Suprapubic skin (tissue), 4 donors: ENCODE measurements around the gene CFAP97D2. TPM values are rescaled to one million over a fixed set of nuclear protein-coding genes. Genes with fewer than 3 reads are reported as not detected.
"Not testable (repeated sequence)": the region's sequence is repeated elsewhere in the genome, so short reads cannot be mapped to it uniquely, and the experiment has no call there.

ENCODE experiments used
- DNase-seq, 2 donors: peaks; one replicate each; pipeline ENCODE4 v3.0.0-alpha.2; 2019; ENCODE audit warnings: low spot score in 2 of 2
- H3K27ac ChIP-seq: fragments of 200-600 bp; sonication (generic); one replicate; pipeline ENCODE4 v1.5.1; 2019
- H3K27me3 ChIP-seq: fragments of 200-600 bp; sonication (generic); one replicate; pipeline ENCODE4 v1.5.1; 2019
- H3K36me3 ChIP-seq: fragments of 200-600 bp; sonication (generic); one replicate; pipeline ENCODE4 v1.5.1; 2019
- H3K4me1 ChIP-seq: fragments of 200-600 bp; sonication (generic); one replicate; pipeline ENCODE4 v1.5.1; 2019
- H3K4me3 ChIP-seq: fragments of 200-600 bp; sonication (generic); one replicate; pipeline ENCODE4 v1.5.1; 2019; ENCODE audit warnings: mild to moderate bottlenecking
- H3K9me3 ChIP-seq: fragments of 200-600 bp; sonication (generic); one replicate; pipeline ENCODE4 v1.5.1; 2019
- EP300 ChIP-seq: sonication (generic); formaldehyde crosslinking; IDR thresholded peaks from one replicate; pipeline ENCODE4 v1.6.1; 2017; ENCODE audit warnings: antibody characterized with exemption
- POLR2A ChIP-seq, 2 donors: fragments of 450-650 bp; IDR thresholded peaks; one replicate each; pipeline ENCODE4 v1.6.1; 2017; ENCODE audit warnings: antibody characterized with exemption in 2 of 2, mild to moderate bottlenecking in 2 of 2, moderate library complexity in 2 of 2
- POLR2AphosphoS5 ChIP-seq, 3 donors: sonication (generic); formaldehyde crosslinking; IDR thresholded peaks; one replicate each; pipeline ENCODE4 v1.6.1; 2017; ENCODE audit warnings: antibody characterized with exemption in 3 of 3
- whole genome bisulfite sequencing: methylation state at CpG from one replicate; pipeline ENCODE4 v1.1.5; 2018; 5-methylcytosine and 5-hydroxymethylcytosine counted together
- total RNA-seq, 4 donors: library from RNA; depleted of rRNA; stranded (reverse); fragments of >200 nt; gene quantifications; one replicate each; pipeline ENCODE4 v1.1.0, GENCODE V29; 2016
- TF ChIP-seq, protein P1 (sequence below), 2 donors: fragments of 200-600 bp in 1 of 2; fragments of 450-650 bp in 1 of 2; sonication (generic) in 1 of 2; IDR thresholded peaks; one replicate each; pipeline ENCODE4 v1.5.1; 2016 to 2019; ENCODE audit warnings: antibody characterized with exemption in 2 of 2, mild to moderate bottlenecking in 1 of 2, moderate library complexity in 1 of 2

CFAP97D2 gene
- total RNA-seq, 4 donors from 2014 or later, result not detected

DNA sequence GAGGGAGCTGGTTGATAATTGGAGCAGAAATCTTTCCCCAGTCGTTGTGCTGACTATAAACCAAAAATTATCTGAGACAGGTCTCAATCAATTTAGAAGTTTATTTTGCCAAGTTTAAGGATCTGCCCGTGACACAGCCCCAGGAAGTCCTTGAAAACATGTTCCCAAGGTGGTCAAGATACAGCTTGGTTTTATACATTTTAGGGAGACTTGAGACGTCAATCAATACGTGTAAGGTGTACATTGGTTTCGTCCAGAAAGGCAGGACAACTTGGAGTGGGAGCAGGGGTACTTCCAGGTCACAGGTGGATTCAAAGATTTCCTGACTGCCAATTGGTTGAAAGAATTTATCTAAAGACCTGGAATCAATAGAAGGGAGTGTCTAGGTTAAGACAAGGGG, 17.6 kb downstream of the CFAP97D2 start:
- H3K36me3 ChIP-seq, result no peaks in the 10 kb centered on the region
- H3K27me3 ChIP-seq, result peaks cover 20% of the 10 kb centered on the region
- no peaks in the 10 kb centered on the region for H3K4me1 ChIP-seq
- no peak for DNase-seq
- TF ChIP-seq POLR2AphosphoS5 (IDR thresholded peaks at IDR 0.05) (no peak), POLR2A (IDR thresholded peaks at IDR 0.05) (no peak), EP300 (no peak)
- TF ChIP-seq, protein P1, sequence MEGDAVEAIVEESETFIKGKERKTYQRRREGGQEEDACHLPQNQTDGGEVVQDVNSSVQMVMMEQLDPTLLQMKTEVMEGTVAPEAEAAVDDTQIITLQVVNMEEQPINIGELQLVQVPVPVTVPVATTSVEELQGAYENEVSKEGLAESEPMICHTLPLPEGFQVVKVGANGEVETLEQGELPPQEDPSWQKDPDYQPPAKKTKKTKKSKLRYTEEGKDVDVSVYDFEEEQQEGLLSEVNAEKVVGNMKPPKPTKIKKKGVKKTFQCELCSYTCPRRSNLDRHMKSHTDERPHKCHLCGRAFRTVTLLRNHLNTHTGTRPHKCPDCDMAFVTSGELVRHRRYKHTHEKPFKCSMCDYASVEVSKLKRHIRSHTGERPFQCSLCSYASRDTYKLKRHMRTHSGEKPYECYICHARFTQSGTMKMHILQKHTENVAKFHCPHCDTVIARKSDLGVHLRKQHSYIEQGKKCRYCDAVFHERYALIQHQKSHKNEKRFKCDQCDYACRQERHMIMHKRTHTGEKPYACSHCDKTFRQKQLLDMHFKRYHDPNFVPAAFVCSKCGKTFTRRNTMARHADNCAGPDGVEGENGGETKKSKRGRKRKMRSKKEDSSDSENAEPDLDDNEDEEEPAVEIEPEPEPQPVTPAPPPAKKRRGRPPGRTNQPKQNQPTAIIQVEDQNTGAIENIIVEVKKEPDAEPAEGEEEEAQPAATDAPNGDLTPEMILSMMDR (IDR thresholded peaks at IDR 0.05), result no peak
- no peak overlapping the region for H3K27ac ChIP-seq
- no peak overlapping the region for H3K4me3 ChIP-seq
- WGBS, result 80% methylated on average over 5 of the region's 5 CpGs
- no peaks in the 10 kb centered on the region for H3K9me3 ChIP-seq

DNA sequence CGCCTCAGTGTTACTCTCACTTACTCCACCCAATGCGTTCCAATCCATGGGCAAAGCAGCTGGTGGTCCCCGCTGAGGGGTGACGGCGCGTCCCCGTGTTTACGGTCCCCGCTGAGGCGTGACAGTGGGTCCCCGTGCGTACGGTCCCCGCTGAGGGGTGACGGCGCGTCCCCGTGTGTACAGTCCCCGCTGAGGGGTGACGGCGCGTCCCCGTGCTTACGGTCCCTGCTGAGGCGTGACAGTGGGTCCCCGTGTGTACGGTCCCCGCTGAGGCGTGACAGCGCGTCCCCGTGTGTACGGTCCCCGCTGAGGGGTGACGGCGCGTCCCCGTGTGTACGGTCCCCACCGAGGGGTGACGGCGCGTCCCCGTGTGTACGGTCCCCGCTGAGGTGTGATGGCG, 19.5 kb downstream of the CFAP97D2 start:
- H3K27me3 ChIP-seq, result peaks cover 20% of the 10 kb centered on the region
- 89% methylated on average over 10 of the region's 47 CpGs for WGBS
- no peak for DNase-seq
- H3K36me3 ChIP-seq, result no peaks in the 10 kb centered on the region
- TF ChIP-seq, protein P1 (IDR thresholded peaks at IDR 0.05), result no peak
- TF ChIP-seq POLR2AphosphoS5 (IDR thresholded peaks at IDR 0.05) (no peak), POLR2A (IDR thresholded peaks at IDR 0.05) (no peak), EP300 (no peak)
- no peak overlapping the region for H3K27ac ChIP-seq
- H3K4me1 ChIP-seq, result no peaks in the 10 kb centered on the region
- no peaks in the 10 kb centered on the region for H3K9me3 ChIP-seq
- H3K4me3 ChIP-seq, result no peak overlapping the region

DNA sequence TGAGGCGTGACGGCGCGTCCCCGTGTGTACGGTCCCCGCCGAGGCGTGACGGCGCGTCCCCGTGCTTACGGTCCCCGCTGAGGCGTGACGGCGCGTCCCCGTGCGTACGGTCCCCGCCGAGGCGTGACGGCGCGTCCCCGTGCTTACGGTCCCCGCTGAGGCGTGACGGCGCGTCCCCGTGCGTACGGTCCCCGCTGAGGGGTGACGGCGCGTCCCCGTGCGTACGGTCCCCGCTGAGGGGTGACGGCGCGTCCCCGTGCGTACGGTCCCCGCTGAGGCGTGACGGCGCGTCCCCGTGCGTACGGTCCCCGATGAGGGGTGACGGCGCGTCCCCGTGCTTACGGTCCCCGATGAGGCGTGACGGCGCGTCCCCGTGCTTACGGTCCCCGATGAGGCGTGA, 20.5 kb downstream of the CFAP97D2 start:
- H3K9me3 ChIP-seq, result not testable (repeated sequence)

DNA sequence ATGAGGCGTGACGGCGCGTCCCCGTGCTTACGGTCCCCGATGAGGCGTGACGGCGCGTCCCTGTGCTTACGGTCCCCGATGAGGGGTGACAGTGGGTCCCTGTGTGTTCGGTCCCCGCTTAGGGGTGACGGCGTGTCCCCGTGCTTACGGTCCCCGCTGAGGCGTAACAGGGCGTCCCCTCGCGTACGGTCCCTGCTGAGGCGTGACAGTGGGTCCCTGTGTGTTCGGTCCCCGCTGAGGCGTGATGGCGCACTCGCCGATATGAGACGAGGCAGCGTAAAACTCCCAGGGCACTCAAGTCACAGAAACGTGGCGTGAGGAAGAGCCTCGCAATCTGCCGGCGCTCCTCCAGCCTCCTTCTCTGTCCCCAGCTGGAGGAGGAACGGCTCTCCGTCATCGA, 20.9 kb downstream of the CFAP97D2 start:
- H3K27ac ChIP-seq, result no peak overlapping the region
- H3K4me3 ChIP-seq, result no peak overlapping the region
- no CpG with 5 or more reads among the region's 42 CpGs for WGBS
- H3K36me3 ChIP-seq, result no peaks in the 10 kb centered on the region
- H3K4me1 ChIP-seq, result no peaks in the 10 kb centered on the region
- TF ChIP-seq EP300, result no peak
- TF ChIP-seq POLR2AphosphoS5 (IDR thresholded peaks at IDR 0.05), result no peak
- TF ChIP-seq, protein P1 (IDR thresholded peaks at IDR 0.05), result no peak
- no peak for TF ChIP-seq POLR2A (IDR thresholded peaks at IDR 0.05)
- no peaks in the 10 kb centered on the region for H3K9me3 ChIP-seq
- H3K27me3 ChIP-seq, result peaks cover 20% of the 10 kb centered on the region
- no peak for DNase-seq

More for the DNA sequence above, 20.5 kb downstream of the CFAP97D2 start:
- H3K4me3 ChIP-seq, H3K27ac ChIP-seq, DNase-seq, H3K36me3 ChIP-seq, H3K4me1 ChIP-seq: not testable (repeated sequence)
- H3K27me3 ChIP-seq, result peaks cover 20% of the 10 kb centered on the region
- WGBS, result 82% methylated on average over 11 of the region's 75 CpGs

DNA sequence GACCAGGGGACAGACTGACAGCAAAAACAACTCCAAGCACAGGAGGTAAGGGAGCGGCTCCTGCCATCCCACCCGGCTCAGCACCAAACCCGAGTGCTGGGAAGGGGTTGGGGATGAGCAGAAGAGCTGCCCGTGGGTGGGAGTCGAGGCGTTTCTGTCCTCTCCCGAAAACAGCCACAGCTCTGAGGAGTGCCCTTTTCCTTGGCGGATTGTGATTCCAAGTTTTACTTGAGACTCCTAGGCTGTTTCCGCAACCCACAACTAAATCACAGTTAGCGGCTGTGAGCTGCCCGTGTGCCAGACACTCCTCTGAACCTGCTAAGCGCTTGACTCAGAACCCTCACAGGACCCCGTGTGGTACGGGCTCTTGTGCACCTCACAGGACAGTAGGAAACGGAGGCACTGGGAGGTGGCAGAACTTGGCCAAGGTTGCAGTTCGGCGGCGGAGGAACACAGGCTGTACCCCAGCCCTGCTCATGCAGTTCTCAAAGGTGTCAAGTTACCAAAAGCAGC, 21.4 kb downstream of the CFAP97D2 start:
- H3K4me3 ChIP-seq, result no peak overlapping the region
- no peaks in the 10 kb centered on the region for H3K36me3 ChIP-seq
- no peaks in the 10 kb centered on the region for H3K4me1 ChIP-seq
- H3K27me3 ChIP-seq, result peaks cover 20% of the 10 kb centered on the region
- WGBS, result 85% methylated on average over 18 of the region's 18 CpGs
- TF ChIP-seq POLR2AphosphoS5 (IDR thresholded peaks at IDR 0.05) (no peak), POLR2A (IDR thresholded peaks at IDR 0.05) (no peak), EP300 (no peak)
- TF ChIP-seq, protein P1 (IDR thresholded peaks at IDR 0.05), result no peak
- H3K27ac ChIP-seq, result no peak overlapping the region
- H3K9me3 ChIP-seq, result no peaks in the 10 kb centered on the region
- no peak for DNase-seq

DNA sequence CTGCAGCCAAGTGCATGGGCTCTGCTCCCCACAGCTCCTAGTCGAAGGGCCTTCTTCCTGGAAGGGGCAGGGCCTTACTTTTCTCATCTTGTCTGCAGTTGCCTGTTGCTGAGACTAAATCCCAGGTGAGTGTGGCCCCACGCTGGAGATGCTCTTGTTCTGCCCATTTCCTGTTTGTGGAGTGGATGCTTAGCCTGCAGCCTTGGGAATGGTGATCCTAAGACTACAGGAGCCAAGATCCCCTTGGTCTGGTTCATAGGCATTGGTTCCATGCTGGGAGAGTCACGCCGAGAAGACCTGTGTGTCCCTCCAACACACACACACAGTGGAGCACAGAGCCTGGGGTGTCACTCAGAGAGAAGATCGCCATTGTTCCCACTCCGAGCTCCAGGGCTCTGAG, 23.5 kb downstream of the CFAP97D2 start:
- Histone ChIP-seq H3K36me3 (no peaks in the 10 kb centered on the region), H3K9me3 (peaks cover 3% of the 10 kb centered on the region), H3K27me3 (peaks cover 20% of the 10 kb centered on the region), H3K4me1 (no peaks in the 10 kb centered on the region), H3K27ac (no peak overlapping the region), H3K4me3 (no peak overlapping the region)
- WGBS, result 92% methylated on average over 5 of the region's 6 CpGs
- no peak for DNase-seq
- TF ChIP-seq EP300 (no peak), POLR2A (IDR thresholded peaks at IDR 0.05) (no peak), POLR2AphosphoS5 (IDR thresholded peaks at IDR 0.05) (no peak)
- TF ChIP-seq, protein P1 (IDR thresholded peaks at IDR 0.05), result no peak
